ENCODE data around the gene FAM72A.

FAM72A gene

DNA sequence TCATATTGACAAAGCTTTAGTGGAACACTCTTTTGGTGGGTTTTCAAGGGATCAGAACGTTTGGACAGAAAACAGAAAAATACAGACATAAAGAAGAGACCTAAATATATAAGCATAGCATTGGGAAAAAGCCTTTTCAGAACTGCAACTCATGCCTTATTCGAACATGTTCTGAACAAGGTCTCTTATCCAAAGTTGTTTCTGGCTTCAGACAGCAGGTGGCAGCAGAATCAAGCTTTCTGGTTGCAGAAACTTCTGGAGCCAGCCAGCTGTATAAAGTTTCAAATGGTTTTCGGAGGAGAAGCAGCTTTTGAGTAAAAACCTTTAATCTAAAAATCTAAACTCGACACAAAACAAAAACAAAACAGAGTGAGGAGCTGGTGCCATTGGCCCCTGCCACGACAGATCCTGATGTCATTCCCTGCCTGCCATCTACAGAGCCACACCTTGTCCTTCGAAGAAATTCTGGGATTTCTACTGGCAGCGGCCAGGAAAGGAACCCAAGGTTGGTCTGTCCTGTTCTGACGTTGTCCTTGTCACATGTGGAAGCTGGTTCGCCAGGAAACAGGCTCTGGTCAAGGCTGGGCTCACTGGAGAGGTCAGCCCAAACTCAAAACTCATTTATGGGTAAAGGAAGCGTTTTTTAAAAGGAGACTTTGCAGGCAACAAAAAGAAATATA is 35.1 kb downstream of the FAM72A start:
- peak in 1 of 2 donors; percentile 20 for DNase-seq

DNA sequence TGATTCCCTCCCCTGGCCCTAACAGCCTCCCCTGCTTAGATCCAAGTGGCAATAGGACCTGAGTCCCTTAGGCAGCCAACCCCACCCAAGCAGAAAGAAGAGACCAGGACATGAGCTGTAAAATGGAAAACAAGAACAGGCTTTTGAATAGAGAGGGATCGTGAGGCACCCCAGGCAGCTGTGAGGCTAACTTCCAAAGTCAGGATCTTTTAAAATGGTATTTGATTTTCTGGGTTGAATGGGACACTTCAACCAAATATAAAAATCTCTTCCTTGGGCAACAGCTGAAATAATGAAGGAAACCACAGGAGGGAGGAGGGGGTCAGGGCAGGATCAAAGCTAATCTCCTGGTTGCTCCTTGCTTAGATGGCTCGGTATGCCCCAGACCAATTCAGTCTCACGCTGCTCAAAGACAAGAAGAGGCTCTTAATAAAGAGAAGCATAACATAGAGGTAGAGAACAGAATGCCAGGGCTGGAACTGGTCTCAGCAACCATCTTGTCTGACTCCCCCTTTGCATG is 56.8 kb downstream of the FAM72A start:
- DNase-seq, result no peak

DNA sequence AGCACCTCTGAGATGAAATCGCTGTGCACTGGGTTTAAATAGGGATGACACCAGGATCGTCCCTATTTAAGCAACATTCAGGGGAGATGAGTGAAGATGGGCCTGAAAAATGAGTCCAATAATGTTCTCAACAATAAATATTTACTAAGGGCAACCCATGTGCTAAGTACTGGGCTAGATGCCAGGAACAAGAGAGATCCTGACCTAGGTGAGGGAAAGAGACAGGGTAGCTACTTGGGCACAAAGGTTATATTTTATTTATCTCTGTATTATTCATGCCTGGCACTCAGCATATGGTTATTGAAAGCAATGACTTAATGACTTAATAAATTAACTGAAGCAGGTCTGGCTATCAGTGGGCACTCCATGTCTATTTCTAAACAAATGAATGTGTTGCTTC is 58.0 kb downstream of the FAM72A start:
- no peak for DNase-seq

DNA sequence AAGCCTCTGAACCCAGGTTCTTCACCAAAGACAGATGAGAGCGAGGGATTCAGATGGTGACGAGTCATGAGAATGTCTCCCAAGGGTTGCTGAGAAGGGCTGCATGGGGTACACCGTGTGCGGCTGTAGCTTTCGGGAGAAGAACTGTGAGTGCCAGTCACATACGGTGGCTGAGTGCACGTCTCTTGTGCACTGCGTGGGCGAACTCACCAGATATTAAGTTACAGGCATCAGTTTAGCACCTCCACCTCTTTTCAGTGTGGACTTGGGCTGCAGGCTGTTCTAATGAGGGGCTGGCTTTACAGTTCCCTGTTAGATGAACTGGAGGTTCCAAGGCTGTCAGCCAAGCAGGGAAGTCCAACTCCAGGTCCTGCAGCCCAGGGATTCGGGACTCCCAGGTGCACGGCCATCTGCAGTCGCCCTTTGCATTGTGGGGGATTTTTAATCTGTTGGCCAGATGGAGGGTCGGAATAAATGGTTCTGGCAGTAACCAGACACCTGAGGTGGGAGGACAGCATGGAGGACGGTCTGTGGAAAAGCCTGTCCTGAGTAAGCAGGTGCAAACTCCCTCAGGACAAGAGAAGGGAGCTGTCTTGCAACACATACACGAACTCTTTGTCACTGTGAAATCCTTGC is 59.0 kb downstream of the FAM72A start:
- no peak for DNase-seq

DNA sequence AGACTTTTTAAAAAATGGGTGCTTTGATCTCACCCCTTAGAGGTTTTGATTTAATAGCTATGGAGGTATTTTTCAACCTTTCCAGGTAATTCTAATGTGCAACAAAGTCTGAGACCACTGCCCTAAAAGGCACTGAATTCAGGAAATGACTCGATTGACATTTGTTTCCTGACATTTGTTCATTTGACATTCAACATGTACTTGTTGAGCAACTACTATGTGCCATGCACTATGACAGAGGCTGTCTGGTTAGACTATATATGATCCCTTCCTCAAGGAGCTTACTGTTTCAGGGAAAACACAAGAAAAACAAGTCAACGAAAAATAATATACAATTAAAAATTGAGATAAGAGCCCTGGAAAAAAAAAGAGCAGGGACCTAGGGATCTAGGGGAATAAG is 59.9 kb downstream of the FAM72A start:
- no peak for DNase-seq

DNA sequence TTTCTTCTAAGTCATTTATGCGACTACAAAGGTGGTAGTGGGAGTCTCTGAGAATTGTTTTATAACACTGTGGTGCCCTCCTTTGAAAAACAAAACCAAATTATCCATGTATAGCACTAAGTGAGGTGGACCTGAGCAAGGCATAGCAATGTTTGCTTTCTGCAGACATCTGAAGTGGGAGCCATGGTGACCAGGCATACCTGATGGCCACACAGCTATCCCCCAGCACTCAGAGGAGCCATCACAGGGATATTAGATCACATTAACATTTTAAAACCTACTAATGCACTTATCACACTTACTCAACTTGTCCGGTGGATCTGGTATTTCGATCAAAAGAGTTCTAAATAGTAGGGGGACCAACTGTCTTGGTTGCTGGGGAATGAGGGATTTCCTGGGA is 60.6 kb downstream of the FAM72A start:
- no peak for DNase-seq

DNA sequence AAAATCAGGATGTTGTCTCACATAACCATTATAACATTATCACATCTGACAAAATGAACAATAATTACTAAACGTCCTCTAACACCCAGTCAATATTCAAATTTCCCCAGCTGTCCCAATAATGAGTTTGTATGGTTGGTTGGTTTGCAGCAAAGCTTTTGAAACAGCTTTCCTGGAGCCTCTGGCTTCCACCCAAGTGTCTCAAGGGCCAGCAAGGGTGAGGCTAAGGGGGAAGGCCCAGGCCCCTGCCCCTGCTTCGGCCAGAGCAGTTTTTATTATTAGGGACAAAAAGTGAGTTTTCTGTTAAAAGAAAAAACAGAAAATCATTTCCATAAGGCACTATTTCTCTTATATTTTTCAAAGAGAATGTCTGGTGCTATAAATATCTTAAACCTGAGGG is 66.4 kb downstream of the FAM72A start:
- DNase-seq, result no peak

Measured in CD4-positive, alpha-beta T cell treated with Interleukin-1 beta for 1 hour (primary cell).